Ovary (tissue), 9 donors: ENCODE data around the gene ZNF552. TPM values are rescaled to one million over a fixed set of nuclear protein-coding genes. Genes with fewer than 3 reads are reported as not detected.
"Not testable (repeated sequence)": the region's sequence is repeated elsewhere in the genome, so short reads cannot be mapped to it uniquely, and the experiment has no call there.

Experiments
- DNase-seq, 5 donors: peaks; one replicate each; pipeline ENCODE4 v3.0.0-alpha.2; 2019 to 2020
- H3K27ac ChIP-seq, 2 donors: fragments of 200-600 bp; one replicate each; pipeline versions ENCODE4 v1.5.1 to v1.8.0; 2019 to 2022
- H3K27me3 ChIP-seq: fragments of 200-600 bp; one replicate; pipeline ENCODE4 v1.8.0; 2022
- H3K36me3 ChIP-seq: fragments of 200-600 bp; sonication (generic); one replicate; pipeline ENCODE4 v1.5.1; 2019
- H3K4me1 ChIP-seq: one replicate; pipeline ENCODE4 v1.8.1; 2013; ENCODE audit warnings: mild to moderate bottlenecking, moderate library complexity; ENCODE audit not compliant: insufficient read depth
- H3K4me3 ChIP-seq: fragments of 200-600 bp; sonication (generic); one replicate; pipeline ENCODE4 v1.5.1; 2017
- H3K9me3 ChIP-seq, 2 donors: fragments of 200-600 bp in 1 of 2; sonication (generic) in 1 of 2; one replicate each; pipeline versions ENCODE4 v1.5.1 to v1.8.1; 2013 to 2019; ENCODE audit warnings: mild to moderate bottlenecking in 1 of 2, moderate library complexity in 1 of 2
- EP300 ChIP-seq: sonication (generic); formaldehyde crosslinking; IDR thresholded peaks from one replicate; pipeline ENCODE4 v1.6.1; 2017; ENCODE audit warnings: antibody characterized with exemption
- POLR2A ChIP-seq: fragments of 450-650 bp; IDR thresholded peaks from one replicate; pipeline ENCODE4 v1.6.1; 2017; ENCODE audit warnings: antibody characterized with exemption, mild to moderate bottlenecking, moderate library complexity
- WGBS, 3 donors: extraction: QIAGEN DNeasy Blood & Tissue Kit in 1 of 3; methylation state at CpG; one replicate each; pipeline versions ENCODE4 v1.1.5 to v1.1.7; 2013 to 2017; 5-methylcytosine and 5-hydroxymethylcytosine counted together
- intact Hi-C, 4 donors: fragments of 100-400 bp; cut with DNase I; formaldehyde crosslinking; loops; one replicate each; pipeline versions ENCODE4 v1.11.0 to v1.15.1; 2022 to 2023
- polyA plus RNA-seq, 2 donors: library from polyadenylated mRNA; stranded (reverse); fragments of 200-250 nt in 1 of 2; fragments of 350-450 nt in 1 of 2; fragmentation: Illumina TruSeq in 1 of 2; extraction: RNeasy Lipid Tissue Mini Kit (QIAGEN cat#74804) in 1 of 2; gene quantifications; one replicate each; pipeline ENCODE4 v1.2.3, GENCODE V29; 2013 to 2014
- total RNA-seq, 7 donors: library from RNA; depleted of rRNA in 2 of 7; stranded (reverse); fragments of >200 nt in 2 of 7; fragmentation: NEBNext Ultra II Directional in 3 of 7; extraction: Animal tissue kit (Norgen Biotek cat#: 25700) in 3 of 7; gene quantifications; one replicate each; pipeline versions ENCODE4 v1.1.0 to v1.2.4, GENCODE V29; 2016 to 2023
- TF ChIP-seq, protein P1 (sequence below), 3 donors: fragments of 450-650 bp in 2 of 3; fragments of 200-600 bp in 1 of 3; IDR thresholded peaks; one replicate each; pipeline versions ENCODE4 v1.5.1 to v1.8.0; 2016 to 2022; ENCODE audit warnings: antibody characterized with exemption in 3 of 3, mild to moderate bottlenecking in 1 of 3
- donor health status: DM: no; HTN: no; CAD: no; lungs with moderate emphysema.
- donor health status: DM: no; HTN: no; CAD: no.
- donor health status: Bipolar disorder and iron deficiency.
- donor health status: DM: yes; HTN: yes; CAD: no.
- donor health status: DM: no; HTN: no; CAD: no.
- donor health status: DM: yes; HTN: yes; CAD: no.

ZNF552 gene
- total and polyA plus RNA-seq, 9 donors: 4.9 to 9.9 (median 7.2) TPM

DNA sequence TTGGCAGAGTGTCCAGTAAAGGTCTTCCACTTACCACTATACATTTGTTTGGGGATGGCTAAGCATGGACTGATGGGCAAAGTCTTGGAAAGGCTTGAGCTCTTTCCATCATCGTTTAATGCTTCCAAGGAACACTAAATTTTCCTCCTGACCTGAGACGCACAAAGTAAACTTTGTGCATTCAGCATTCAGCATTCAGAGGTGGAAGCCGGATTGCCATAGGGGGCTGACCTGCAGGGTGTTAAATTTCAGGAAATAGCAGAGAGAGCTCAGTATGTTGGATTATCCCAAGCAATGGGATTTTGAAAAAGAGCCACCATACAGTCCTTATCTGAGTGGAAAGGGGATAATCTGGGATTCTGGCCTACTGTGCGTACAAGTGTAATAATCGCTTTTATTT is 14.0 kb downstream of the ZNF552 start:
- DNase-seq: no peak
- Histone ChIP-seq H3K4me3 (no peak overlapping the region), H3K9me3 (peaks cover 0 to 4% of the 10 kb centered on the region in 2 donors), H3K27ac (no peak overlapping the region), H3K27me3 (no peaks in the 10 kb centered on the region), H3K4me1 (peaks cover 3% of the 10 kb centered on the region), H3K36me3 (no peaks in the 10 kb centered on the region)
- 80 to 83% (median 80%) methylated on average over 5 of the region's 5 CpGs for WGBS, 3 donors
- intact Hi-C loops: no loop called here
- TF ChIP-seq EP300 (no peak), POLR2A (no peak)
- TF ChIP-seq, protein P1, sequence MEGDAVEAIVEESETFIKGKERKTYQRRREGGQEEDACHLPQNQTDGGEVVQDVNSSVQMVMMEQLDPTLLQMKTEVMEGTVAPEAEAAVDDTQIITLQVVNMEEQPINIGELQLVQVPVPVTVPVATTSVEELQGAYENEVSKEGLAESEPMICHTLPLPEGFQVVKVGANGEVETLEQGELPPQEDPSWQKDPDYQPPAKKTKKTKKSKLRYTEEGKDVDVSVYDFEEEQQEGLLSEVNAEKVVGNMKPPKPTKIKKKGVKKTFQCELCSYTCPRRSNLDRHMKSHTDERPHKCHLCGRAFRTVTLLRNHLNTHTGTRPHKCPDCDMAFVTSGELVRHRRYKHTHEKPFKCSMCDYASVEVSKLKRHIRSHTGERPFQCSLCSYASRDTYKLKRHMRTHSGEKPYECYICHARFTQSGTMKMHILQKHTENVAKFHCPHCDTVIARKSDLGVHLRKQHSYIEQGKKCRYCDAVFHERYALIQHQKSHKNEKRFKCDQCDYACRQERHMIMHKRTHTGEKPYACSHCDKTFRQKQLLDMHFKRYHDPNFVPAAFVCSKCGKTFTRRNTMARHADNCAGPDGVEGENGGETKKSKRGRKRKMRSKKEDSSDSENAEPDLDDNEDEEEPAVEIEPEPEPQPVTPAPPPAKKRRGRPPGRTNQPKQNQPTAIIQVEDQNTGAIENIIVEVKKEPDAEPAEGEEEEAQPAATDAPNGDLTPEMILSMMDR (IDR thresholded peaks at IDR 0.05): no peak

DNA sequence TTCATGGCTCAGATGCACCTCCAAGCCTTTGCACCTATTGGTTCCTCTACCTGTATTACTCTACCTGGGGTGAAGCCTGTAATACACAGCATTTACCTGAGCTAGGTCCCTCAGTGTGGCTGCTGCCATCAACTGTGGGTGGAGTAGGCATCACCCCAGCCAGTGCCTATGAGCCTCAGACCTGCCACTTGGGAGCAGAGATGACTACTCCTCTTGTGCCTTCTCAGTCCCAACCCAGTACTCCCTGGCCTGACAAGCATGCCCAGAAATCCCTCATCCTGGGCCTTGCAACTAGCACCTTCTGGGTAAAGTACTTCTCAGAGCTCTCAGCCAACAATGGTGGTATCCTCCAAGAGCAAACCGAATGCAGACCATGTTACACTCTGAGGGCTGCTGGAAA is 18.1 kb downstream of the ZNF552 start:
- WGBS, 3 donors: 89 to 100% (median 95%) methylated on average over 1 of the region's 1 CpG
- intact Hi-C loops: not testable (repeated sequence)

DNA sequence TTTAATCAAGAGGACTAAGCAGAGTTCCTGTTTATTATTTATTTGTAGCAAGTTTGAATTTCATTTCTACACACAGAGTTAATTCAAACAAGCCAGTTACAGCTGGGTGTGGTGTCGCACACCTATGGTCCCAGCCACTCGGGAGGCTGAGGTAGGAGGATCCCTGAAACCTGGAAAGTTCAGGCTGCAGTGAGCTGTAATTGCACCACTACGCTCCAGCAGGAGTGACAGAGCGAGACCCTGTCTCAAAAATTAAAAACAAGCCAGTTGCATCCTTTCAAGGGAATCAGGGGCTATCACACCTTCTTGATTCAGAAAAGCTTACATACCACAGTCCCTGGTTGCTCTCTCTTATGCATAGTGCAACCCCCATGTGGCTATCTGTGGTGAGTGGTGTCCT is 25.4 kb downstream of the ZNF552 start:
- Histone ChIP-seq H3K4me3 (no peak overlapping the region), H3K9me3 (peaks cover 4 to 42% of the 10 kb centered on the region in 2 donors), H3K27me3 (no peaks in the 10 kb centered on the region), H3K27ac (no peak overlapping the region), H3K36me3 (no peaks in the 10 kb centered on the region), H3K4me1 (no peaks in the 10 kb centered on the region)
- 97 to 98% (median 98%) methylated on average over 4 of the region's 4 CpGs for WGBS, 3 donors
- DNase-seq: no peak
- intact Hi-C loops: no loop called here
- TF ChIP-seq, protein P1 (IDR thresholded peaks at IDR 0.05): no peak
- TF ChIP-seq EP300 (no peak), POLR2A (no peak)

More for the DNA sequence above, 18.1 kb downstream of the ZNF552 start:
- not testable (repeated sequence) for H3K36me3 ChIP-seq, H3K27ac ChIP-seq, DNase-seq, H3K4me1 ChIP-seq, H3K4me3 ChIP-seq, H3K27me3 ChIP-seq
- H3K9me3 ChIP-seq: peaks cover 0 to 12% of the 10 kb centered on the region in 2 donors

DNA sequence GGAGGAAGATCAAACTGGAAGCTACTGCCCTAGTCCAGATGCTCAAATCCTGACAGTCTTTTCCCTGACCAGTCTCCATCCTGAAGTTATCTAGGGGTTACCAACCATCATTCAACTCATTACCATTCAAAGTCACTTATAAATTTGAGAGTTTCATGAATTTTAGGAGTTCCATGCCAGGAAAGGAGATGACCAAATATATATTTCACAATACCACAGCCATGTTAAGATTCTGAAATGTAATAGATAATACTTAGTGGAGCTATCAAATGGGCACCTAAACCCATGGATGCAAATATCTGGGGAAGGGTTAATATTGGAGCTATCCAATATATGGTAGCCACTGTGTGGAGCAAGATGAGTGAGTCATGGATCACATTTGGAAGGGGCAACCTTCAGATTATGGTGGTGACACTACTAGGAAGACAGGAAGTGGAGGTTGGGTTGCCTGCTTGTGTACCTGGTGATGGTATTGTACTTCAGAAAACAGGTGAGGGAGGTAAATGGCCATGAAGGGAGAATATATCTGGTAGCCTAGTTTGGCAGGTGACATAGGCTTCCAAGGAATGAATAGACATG is 26.5 kb downstream of the ZNF552 start:
- Histone ChIP-seq H3K4me3 (no peak overlapping the region), H3K27ac (no peak overlapping the region), H3K9me3 (peaks cover 4 to 46% of the 10 kb centered on the region in 2 donors), H3K36me3 (no peaks in the 10 kb centered on the region), H3K27me3 (no peaks in the 10 kb centered on the region), H3K4me1 (no peaks in the 10 kb centered on the region)
- TF ChIP-seq, protein P1 (IDR thresholded peaks at IDR 0.05): no peak
- TF ChIP-seq EP300 (no peak), POLR2A (no peak)
- no peak for DNase-seq
- intact Hi-C loops: no loop called here

DNA sequence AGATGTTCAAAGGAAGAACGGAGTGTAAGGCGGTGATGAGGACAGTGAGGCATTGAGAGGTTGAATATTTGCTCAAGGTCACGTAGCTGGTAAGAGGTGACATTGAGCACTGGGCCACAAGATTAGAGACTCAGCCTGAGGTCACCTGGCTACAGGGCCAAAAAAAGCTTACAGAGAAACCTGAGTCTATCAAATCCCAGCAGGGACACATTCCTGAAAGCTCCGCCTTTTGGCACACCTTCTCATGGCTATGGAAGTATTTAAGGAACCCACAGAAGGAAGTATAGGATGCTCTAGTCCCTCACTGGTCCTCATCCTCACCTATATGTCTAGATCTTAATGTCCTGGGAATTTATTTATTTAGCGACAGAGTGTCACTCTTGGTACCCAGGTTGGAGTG is 27.8 kb downstream of the ZNF552 start:
- H3K9me3 ChIP-seq: peaks cover 4 to 54% of the 10 kb centered on the region in 2 donors
- no peaks in the 10 kb centered on the region for H3K36me3 ChIP-seq
- H3K4me1 ChIP-seq: no peaks in the 10 kb centered on the region
- intact Hi-C loops: no loop called here
- no peak for DNase-seq
- no peaks in the 10 kb centered on the region for H3K27me3 ChIP-seq
- no peak overlapping the region for H3K27ac ChIP-seq
- 88 to 95% (median 88%) methylated on average over 5 of the region's 5 CpGs for WGBS, 3 donors
- TF ChIP-seq, protein P1 (IDR thresholded peaks at IDR 0.05): no peak
- TF ChIP-seq POLR2A (no peak), EP300 (no peak)
- no peak overlapping the region for H3K4me3 ChIP-seq
